Hepatocyte (in vitro differentiated cells): Measurements from ENCODE around the gene LDAH.

ENCODE experiments used
- CTCF ChIP-seq: fragments of 200-600 bp; sonication (generic); IDR thresholded peaks from 2 replicates; pipeline ENCODE4 v1.5.1; 2016; ENCODE audit warnings: antibody characterized with exemption, mild to moderate bottlenecking; ENCODE audit not compliant: poor library complexity
- EZH2 ChIP-seq: fragments of 200-600 bp; sonication (generic); IDR thresholded peaks from 2 replicates; pipeline ENCODE4 v1.6.1; 2016; ENCODE audit warnings: antibody characterized with exemption, mild to moderate bottlenecking, borderline replicate concordance
- EZH2phosphoT487 ChIP-seq: fragments of 200-600 bp; sonication (generic); IDR thresholded peaks from one replicate; pipeline ENCODE4 v1.6.1; 2018; ENCODE audit warnings: antibody characterized with exemption, mild to moderate bottlenecking, low read depth, moderate library complexity; ENCODE audit not compliant: unreplicated experiment, severe bottlenecking

- TF ChIP-seq EZH2 (no peak), CTCF (no peak), EZH2phosphoT487 (no peak)
Observed at GRCh38 chr2:20704886-20705285, 118.0 kb downstream of the LDAH start.
